ENCODE results near the gene ERN1. TPM values are rescaled to one million over a fixed set of nuclear protein-coding genes. Genes with fewer than 3 reads are reported as not detected.
A peak's percentile ranks its signal among the peaks of the same experiment; 100 is the strongest.

ERN1 gene
- polyA plus RNA-seq, 3 donors = 11.0 to 27.5 (median 13.7) TPM

- Histone ChIP-seq H3K27me3 (ENCODE audit: control insufficient read depth in 2 of 2, insufficient read depth in 2 of 2, low read length in 2 of 2) (no peaks in the 10 kb centered on the region), H2AFZ (ENCODE audit: insufficient read depth, low read depth, low read length, poor library complexity, severe bottlenecking) (no peak overlapping the region), H3K36me3 (replicated peaks in 1 of 2; ENCODE audit: control insufficient read depth in 1 of 2, insufficient read depth in 2 of 2, low read length in 2 of 2) (peaks cover 33 to 43% of the 10 kb centered on the region in 2 donors), H3K4me1 (ENCODE audit: control insufficient read depth in 1 of 2, insufficient read depth in 2 of 2, low read length in 2 of 2) (peaks cover 52 to 53% of the 10 kb centered on the region in 2 donors), H3K9ac (ENCODE audit: insufficient read depth, low read length, poor library complexity, severe bottlenecking) (peak overlapping the region; percentile 64), H3K4me2 (replicated peaks; ENCODE audit: extremely low read depth, low read length, poor library complexity, severe bottlenecking) (peak overlapping the region; percentile 75), H4K20me1 (ENCODE audit: insufficient read depth, low read length) (no peaks in the 10 kb centered on the region), H3K27ac (ENCODE audit: low read depth in 1 of 2, low read length in 2 of 2) (peak overlapping the region; percentile 96 to 97), H3K79me2 (ENCODE audit: insufficient read depth, low read length) (peaks cover 8% of the 10 kb centered on the region), H3K9me3 (replicated peaks in 1 of 2; ENCODE audit: control insufficient read depth in 1 of 2, insufficient read depth in 1 of 2, low read length in 2 of 2) (peaks cover under 1 to 5% of the 10 kb centered on the region in 2 donors), H3K4me3 (replicated peaks in 1 of 3; ENCODE audit: low read depth in 2 of 3, low read length in 3 of 3) (peak overlapping the region; percentile 18 to 68 (median 33))
- 0% methylated on average over 1 of the region's 6 CpGs for WGBS (ENCODE audit: insufficient coverage)
- Mint-ChIP-seq H3K27me3 (ENCODE audit: low read depth in 3 of 3) (peaks cover 0 to 1% (median 0%) of the 10 kb centered on the region in 3 donors), H3K9me3 (peaks cover 1 to 6% (median 2%) of the 10 kb centered on the region in 7 donors), H3K4me3 (peak overlapping the region; percentile 61 to 88), H3K27ac (peak overlapping the region; percentile 97 to 100 (median 99)), H3K36me3 (peaks cover 43 to 50% of the 10 kb centered on the region in 2 donors), H3K4me1 (peaks cover 49% of the 10 kb centered on the region)
- DNase-seq = peak in 2 of 3 donors; percentile 75 to 94
- no peak for TF ChIP-seq CTCF (IDR thresholded peaks at IDR 0.05)
- intact Hi-C loops (cut with micrococcal nuclease) = loop anchor here in 1 of 2 donors (5.0 kb wide), 1 partner anchor 57 kb away; the partner anchor contains the start of gene ERN1
These were observed 55.1 kb downstream of the ERN1 start for GRCh38 chr17:64074704-64075426.

DNA sequence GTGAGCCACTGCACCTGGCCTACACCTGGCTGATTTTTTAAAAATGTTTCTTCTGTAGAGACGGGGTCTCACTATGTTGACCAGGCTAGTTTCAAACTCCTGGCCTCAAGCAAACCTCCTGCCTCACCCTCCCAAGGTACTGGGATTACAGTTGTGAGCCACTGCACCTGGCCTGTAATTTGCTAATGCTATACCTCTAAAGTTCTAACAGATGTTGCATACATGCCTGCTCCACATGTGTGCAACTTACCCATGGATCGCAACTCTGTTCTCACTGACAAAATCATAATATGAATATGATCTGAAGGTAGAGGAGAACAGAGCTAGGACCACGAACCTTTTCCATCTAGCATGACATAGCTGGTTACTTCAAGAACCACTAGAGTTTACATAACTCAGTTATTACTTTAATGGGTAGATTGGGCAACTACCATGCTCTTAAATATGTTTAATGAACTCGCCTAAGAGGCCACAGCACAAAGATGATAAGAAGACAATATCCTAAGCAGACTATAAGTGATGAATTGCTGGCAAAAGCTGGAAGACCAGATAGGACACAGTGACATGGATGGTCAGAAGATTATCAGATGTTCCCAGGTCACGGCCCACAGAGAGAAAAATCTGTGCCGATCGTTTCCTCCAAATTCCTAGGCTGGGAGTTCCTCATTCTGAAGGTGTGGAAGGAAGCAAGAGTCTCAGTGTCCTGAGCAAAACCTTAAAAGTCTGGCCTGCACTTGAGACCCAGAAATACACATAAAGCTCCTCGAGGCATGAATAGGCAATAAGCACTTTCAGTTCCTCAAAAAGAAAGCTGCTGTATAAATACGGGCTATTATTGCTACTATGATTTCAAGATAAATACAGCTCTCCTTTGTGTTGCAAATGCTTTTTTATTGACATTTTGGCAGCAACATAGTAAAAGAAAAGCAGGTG lies 55.9 kb downstream of the ERN1 start:
- Histone ChIP-seq H3K36me3 (replicated peaks in 1 of 2; ENCODE audit: control insufficient read depth in 1 of 2, insufficient read depth in 2 of 2, low read length in 2 of 2) (peaks cover 37 to 43% of the 10 kb centered on the region in 2 donors), H3K4me1 (ENCODE audit: control insufficient read depth in 1 of 2, insufficient read depth in 2 of 2, low read length in 2 of 2) (peaks cover 52 to 53% of the 10 kb centered on the region in 2 donors), H3K4me3 (replicated peaks in 1 of 3; ENCODE audit: low read depth in 2 of 3, low read length in 3 of 3) (peak overlapping the region; percentile 18 to 68 (median 33)), H3K27me3 (ENCODE audit: control insufficient read depth in 2 of 2, insufficient read depth in 2 of 2, low read length in 2 of 2) (no peaks in the 10 kb centered on the region), H3K9ac (ENCODE audit: insufficient read depth, low read length, poor library complexity, severe bottlenecking) (peak overlapping the region; percentile 64), H2AFZ (ENCODE audit: insufficient read depth, low read depth, low read length, poor library complexity, severe bottlenecking) (peak overlapping the region; percentile 19), H3K4me2 (replicated peaks; ENCODE audit: extremely low read depth, low read length, poor library complexity, severe bottlenecking) (peak overlapping the region; percentile 75), H3K27ac (ENCODE audit: low read depth in 1 of 2, low read length in 2 of 2) (peak overlapping the region; percentile 96 to 97), H4K20me1 (ENCODE audit: insufficient read depth, low read length) (no peaks in the 10 kb centered on the region), H3K9me3 (replicated peaks in 1 of 2; ENCODE audit: control insufficient read depth in 1 of 2, insufficient read depth in 1 of 2, low read length in 2 of 2) (peaks cover 7 to 13% of the 10 kb centered on the region in 2 donors), H3K79me2 (ENCODE audit: insufficient read depth, low read length) (peaks cover 8% of the 10 kb centered on the region)
- peaks cover 49% of the 10 kb centered on the region for H3K4me1 Mint-ChIP-seq
- H3K9me3 Mint-ChIP-seq = peaks cover 10 to 12% (median 10%) of the 10 kb centered on the region in 7 donors
- intact Hi-C loops (cut with micrococcal nuclease) = no loop called here
- peak overlapping the region in 1 of 2 donors; percentile 70 for H3K4me3 Mint-ChIP-seq
- peaks cover 44 to 52% of the 10 kb centered on the region in 2 donors for H3K36me3 Mint-ChIP-seq
- WGBS (ENCODE audit: insufficient coverage) = 100% methylated on average over 1 of the region's 9 CpGs
- H3K27ac Mint-ChIP-seq = peak overlapping the region; percentile 97 to 100 (median 99)
- TF ChIP-seq CTCF (IDR thresholded peaks at IDR 0.05) = no peak
- H3K27me3 Mint-ChIP-seq (ENCODE audit: low read depth in 3 of 3) = peaks cover 0 to 6% (median 0%) of the 10 kb centered on the region in 3 donors
- peak; percentile 71 to 91 (median 91) for DNase-seq
